ENCODE results near the gene RCAN2.

Gene RCAN2

GRCh38 chr6:46258249-46258648 is 233.0 kb downstream of the RCAN2 start:
- no peaks in the 10 kb centered on the region for H3K36me3 ChIP-seq (ENCODE audit: control insufficient read depth in 2 of 2, insufficient read depth in 2 of 2, low read length in 2 of 2)
- no peaks in the 10 kb centered on the region for H3K27me3 ChIP-seq (ENCODE audit: control insufficient read depth in 1 of 2, insufficient read depth in 2 of 2, low read length in 2 of 2)
- no peak overlapping the region for H3K4me3 ChIP-seq (ENCODE audit: low read length in 2 of 2)
- no peaks in the 10 kb centered on the region for H3K4me1 ChIP-seq (ENCODE audit: control insufficient read depth, insufficient read depth, low read length)
- H3K9me3 ChIP-seq (ENCODE audit: control insufficient read depth in 2 of 2, low read length in 2 of 2) = no peaks in the 10 kb centered on the region
- H3K9ac ChIP-seq (ENCODE audit: low read length in 2 of 2) = no peak overlapping the region
- no peak overlapping the region for H3K27ac ChIP-seq (ENCODE audit: low read length)

GRCh38 chr6:46255528-46255927 is 235.7 kb downstream of the RCAN2 start:
- no peaks in the 10 kb centered on the region for H3K9me3 ChIP-seq (ENCODE audit: control insufficient read depth in 2 of 2, low read length in 2 of 2)
- no peaks in the 10 kb centered on the region for H3K27me3 ChIP-seq (ENCODE audit: control insufficient read depth in 1 of 2, insufficient read depth in 2 of 2, low read length in 2 of 2)
- no peak overlapping the region for H3K4me3 ChIP-seq (ENCODE audit: low read length in 2 of 2)
- H3K36me3 ChIP-seq (ENCODE audit: control insufficient read depth in 2 of 2, insufficient read depth in 2 of 2, low read length in 2 of 2) = no peaks in the 10 kb centered on the region
- H3K9ac ChIP-seq (ENCODE audit: low read length in 2 of 2) = no peak overlapping the region
- no peak overlapping the region for H3K27ac ChIP-seq (ENCODE audit: low read length)
- no peaks in the 10 kb centered on the region for H3K4me1 ChIP-seq (ENCODE audit: control insufficient read depth, insufficient read depth, low read length)

- no peak overlapping the region for H3K4me3 ChIP-seq (ENCODE audit: low read length in 2 of 2)
- H3K27ac ChIP-seq (ENCODE audit: low read length) = no peak overlapping the region
- no peaks in the 10 kb centered on the region for H3K4me1 ChIP-seq (ENCODE audit: control insufficient read depth, insufficient read depth, low read length)
- H3K36me3 ChIP-seq (ENCODE audit: control insufficient read depth in 2 of 2, insufficient read depth in 2 of 2, low read length in 2 of 2) = no peaks in the 10 kb centered on the region
- no peak overlapping the region for H3K9ac ChIP-seq (ENCODE audit: low read length in 2 of 2)
- no peaks in the 10 kb centered on the region for H3K27me3 ChIP-seq (ENCODE audit: control insufficient read depth in 1 of 2, insufficient read depth in 2 of 2, low read length in 2 of 2)
- H3K9me3 ChIP-seq (ENCODE audit: control insufficient read depth in 2 of 2, low read length in 2 of 2) = no peaks in the 10 kb centered on the region
Measured at GRCh38 chr6:46254946-46255345, 236.3 kb downstream of the RCAN2 start.

- Histone ChIP-seq H3K4me3 (ENCODE audit: low read length in 2 of 2) (no peak overlapping the region), H3K9ac (ENCODE audit: low read length in 2 of 2) (no peak overlapping the region), H3K9me3 (ENCODE audit: control insufficient read depth in 2 of 2, low read length in 2 of 2) (no peaks in the 10 kb centered on the region), H3K27me3 (ENCODE audit: control insufficient read depth in 1 of 2, insufficient read depth in 2 of 2, low read length in 2 of 2) (no peaks in the 10 kb centered on the region), H3K27ac (ENCODE audit: low read length) (no peak overlapping the region), H3K36me3 (ENCODE audit: control insufficient read depth in 2 of 2, insufficient read depth in 2 of 2, low read length in 2 of 2) (no peaks in the 10 kb centered on the region), H3K4me1 (ENCODE audit: control insufficient read depth, insufficient read depth, low read length) (no peaks in the 10 kb centered on the region)
Measured at GRCh38 chr6:46254331-46254730, 236.9 kb downstream of the RCAN2 start.

- Histone ChIP-seq H3K36me3 (ENCODE audit: control insufficient read depth in 2 of 2, insufficient read depth in 2 of 2, low read length in 2 of 2) (peaks cover 0 to 4% of the 10 kb centered on the region in 2 donors), H3K9me3 (ENCODE audit: control insufficient read depth in 2 of 2, low read length in 2 of 2) (no peaks in the 10 kb centered on the region), H3K4me1 (ENCODE audit: control insufficient read depth, insufficient read depth, low read length) (no peaks in the 10 kb centered on the region), H3K9ac (ENCODE audit: low read length in 2 of 2) (no peak overlapping the region), H3K27ac (ENCODE audit: low read length) (no peak overlapping the region), H3K27me3 (ENCODE audit: control insufficient read depth in 1 of 2, insufficient read depth in 2 of 2, low read length in 2 of 2) (no peaks in the 10 kb centered on the region), H3K4me3 (ENCODE audit: low read length in 2 of 2) (no peak overlapping the region)
Measured at GRCh38 chr6:46251583-46252339, 239.5 kb downstream of the RCAN2 start.

DNA sequence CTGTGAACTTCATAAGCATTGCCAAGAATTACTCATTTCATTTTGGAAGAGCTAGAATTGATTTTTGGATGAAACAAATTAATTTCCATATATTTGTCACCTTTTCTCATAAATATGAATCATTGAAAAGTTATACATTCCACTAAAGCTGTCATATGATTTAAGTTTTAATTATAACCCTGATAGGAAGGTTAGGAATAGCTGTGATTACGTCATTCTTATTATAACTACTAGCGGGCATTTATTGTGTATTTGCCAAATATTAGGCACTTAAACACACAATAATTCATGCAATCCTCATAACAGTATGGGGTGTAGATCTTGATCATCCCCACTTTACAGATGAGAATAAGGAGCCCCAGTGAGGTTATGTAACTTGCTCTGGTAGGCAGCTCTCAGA is 243.1 kb downstream of the RCAN2 start:
- no peaks in the 10 kb centered on the region for H3K9me3 ChIP-seq (ENCODE audit: control insufficient read depth in 2 of 2, low read length in 2 of 2)
- no peak overlapping the region for H3K4me3 ChIP-seq (ENCODE audit: low read length in 2 of 2)
- peaks cover 0 to 7% of the 10 kb centered on the region in 2 donors for H3K36me3 ChIP-seq (ENCODE audit: control insufficient read depth in 2 of 2, insufficient read depth in 2 of 2, low read length in 2 of 2)
- no peaks in the 10 kb centered on the region for H3K27me3 ChIP-seq (ENCODE audit: control insufficient read depth in 1 of 2, insufficient read depth in 2 of 2, low read length in 2 of 2)
- H3K27ac ChIP-seq (ENCODE audit: low read length) = no peak overlapping the region
- no peak overlapping the region for H3K9ac ChIP-seq (ENCODE audit: low read length in 2 of 2)
- no peaks in the 10 kb centered on the region for H3K4me1 ChIP-seq (ENCODE audit: control insufficient read depth, insufficient read depth, low read length)

GRCh38 chr6:46246727-46247126 is 244.5 kb downstream of the RCAN2 start:
- H3K4me1 ChIP-seq (ENCODE audit: control insufficient read depth, insufficient read depth, low read length) = no peaks in the 10 kb centered on the region

DNA sequence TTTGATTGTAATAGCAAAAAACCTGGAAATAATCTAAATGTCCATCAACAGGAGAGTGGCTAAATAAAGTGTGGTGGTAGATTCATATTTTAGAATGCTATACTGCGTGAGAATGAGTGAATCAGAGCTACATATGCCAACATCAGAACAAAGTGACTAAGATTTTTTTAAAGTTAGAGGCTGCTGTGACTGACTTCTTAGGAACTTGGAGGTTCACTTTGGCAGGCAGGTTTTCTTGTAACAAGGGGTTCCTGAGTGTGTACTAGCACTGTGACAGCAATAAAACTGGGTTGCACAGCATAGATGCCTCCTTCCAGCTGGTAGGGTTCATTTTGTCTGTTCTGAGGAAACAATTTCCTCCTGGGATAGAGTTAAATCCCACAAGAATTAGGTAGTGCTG is 245.2 kb downstream of the RCAN2 start:
- H3K9ac ChIP-seq (ENCODE audit: low read length in 2 of 2) = no peak overlapping the region
- no peaks in the 10 kb centered on the region for H3K9me3 ChIP-seq (ENCODE audit: control insufficient read depth in 2 of 2, low read length in 2 of 2)
- H3K27me3 ChIP-seq (ENCODE audit: control insufficient read depth in 1 of 2, insufficient read depth in 2 of 2, low read length in 2 of 2) = no peaks in the 10 kb centered on the region
- no peaks in the 10 kb centered on the region for H3K4me1 ChIP-seq (ENCODE audit: control insufficient read depth, insufficient read depth, low read length)
- peaks cover 0 to 7% of the 10 kb centered on the region in 2 donors for H3K36me3 ChIP-seq (ENCODE audit: control insufficient read depth in 2 of 2, insufficient read depth in 2 of 2, low read length in 2 of 2)
- no peak overlapping the region for H3K27ac ChIP-seq (ENCODE audit: low read length)
- H3K4me3 ChIP-seq (ENCODE audit: low read length in 2 of 2) = no peak overlapping the region

More at GRCh38 chr6:46246727-46247126, 244.5 kb downstream of the RCAN2 start:
- no peak overlapping the region for H3K27ac ChIP-seq (ENCODE audit: low read length)
- no peaks in the 10 kb centered on the region for H3K9me3 ChIP-seq (ENCODE audit: control insufficient read depth in 2 of 2, low read length in 2 of 2)
- H3K36me3 ChIP-seq (ENCODE audit: control insufficient read depth in 2 of 2, insufficient read depth in 2 of 2, low read length in 2 of 2) = peaks cover 0 to 7% of the 10 kb centered on the region in 2 donors
- H3K9ac ChIP-seq (ENCODE audit: low read length in 2 of 2) = no peak overlapping the region
- no peaks in the 10 kb centered on the region for H3K27me3 ChIP-seq (ENCODE audit: control insufficient read depth in 1 of 2, insufficient read depth in 2 of 2, low read length in 2 of 2)
- H3K4me3 ChIP-seq (ENCODE audit: low read length in 2 of 2) = no peak overlapping the region

DNA sequence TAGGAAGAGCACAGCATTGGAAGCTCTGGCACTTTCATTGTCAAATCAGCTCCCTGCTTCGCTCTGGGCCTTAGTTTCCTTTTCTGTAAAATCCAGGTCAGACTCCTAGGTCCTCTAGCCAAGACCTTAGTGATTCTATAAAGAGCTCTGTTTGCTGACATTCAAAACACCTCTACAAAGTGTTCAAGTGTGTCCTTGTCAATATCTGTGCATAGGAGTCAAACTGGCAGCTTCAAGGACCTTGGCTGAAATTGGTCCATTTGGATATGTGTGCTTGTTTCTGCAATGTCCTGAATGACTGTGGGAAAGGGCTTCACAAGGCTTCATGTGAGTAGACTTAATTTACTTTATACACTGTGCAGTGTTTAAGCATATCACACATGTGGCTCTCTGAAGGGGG is 246.6 kb downstream of the RCAN2 start:
- Histone ChIP-seq H3K27me3 (ENCODE audit: control insufficient read depth in 1 of 2, insufficient read depth in 2 of 2, low read length in 2 of 2) (no peaks in the 10 kb centered on the region), H3K9ac (ENCODE audit: low read length in 2 of 2) (no peak overlapping the region), H3K36me3 (ENCODE audit: control insufficient read depth in 2 of 2, insufficient read depth in 2 of 2, low read length in 2 of 2) (peaks cover 0 to 7% of the 10 kb centered on the region in 2 donors), H3K4me3 (ENCODE audit: low read length in 2 of 2) (no peak overlapping the region), H3K9me3 (ENCODE audit: control insufficient read depth in 2 of 2, low read length in 2 of 2) (no peaks in the 10 kb centered on the region), H3K27ac (ENCODE audit: low read length) (no peak overlapping the region), H3K4me1 (ENCODE audit: control insufficient read depth, insufficient read depth, low read length) (no peaks in the 10 kb centered on the region)

- no peak overlapping the region for H3K4me3 ChIP-seq (ENCODE audit: low read length in 2 of 2)
- no peaks in the 10 kb centered on the region for H3K4me1 ChIP-seq (ENCODE audit: control insufficient read depth, insufficient read depth, low read length)
- no peaks in the 10 kb centered on the region for H3K27me3 ChIP-seq (ENCODE audit: control insufficient read depth in 1 of 2, insufficient read depth in 2 of 2, low read length in 2 of 2)
- H3K27ac ChIP-seq (ENCODE audit: low read length) = no peak overlapping the region
- H3K9me3 ChIP-seq (ENCODE audit: control insufficient read depth in 2 of 2, low read length in 2 of 2) = no peaks in the 10 kb centered on the region
- peaks cover 0 to 7% of the 10 kb centered on the region in 2 donors for H3K36me3 ChIP-seq (ENCODE audit: control insufficient read depth in 2 of 2, insufficient read depth in 2 of 2, low read length in 2 of 2)
- no peak overlapping the region for H3K9ac ChIP-seq (ENCODE audit: low read length in 2 of 2)
Measured at GRCh38 chr6:46243754-46244153, 247.5 kb downstream of the RCAN2 start.

GRCh38 chr6:46242921-46243320 is 248.3 kb downstream of the RCAN2 start:
- H3K9ac ChIP-seq (ENCODE audit: low read length in 2 of 2) = no peak overlapping the region
- no peak overlapping the region for H3K4me3 ChIP-seq (ENCODE audit: low read length in 2 of 2)
- H3K36me3 ChIP-seq (ENCODE audit: control insufficient read depth in 2 of 2, insufficient read depth in 2 of 2, low read length in 2 of 2) = peaks cover 0 to 7% of the 10 kb centered on the region in 2 donors
- H3K27me3 ChIP-seq (ENCODE audit: control insufficient read depth in 1 of 2, insufficient read depth in 2 of 2, low read length in 2 of 2) = no peaks in the 10 kb centered on the region
- H3K9me3 ChIP-seq (ENCODE audit: control insufficient read depth in 2 of 2, low read length in 2 of 2) = no peaks in the 10 kb centered on the region
- H3K4me1 ChIP-seq (ENCODE audit: control insufficient read depth, insufficient read depth, low read length) = no peaks in the 10 kb centered on the region
- H3K27ac ChIP-seq (ENCODE audit: low read length) = no peak overlapping the region
